HG03175 (cell line): ENCODE measurements around the gene DIDO1.
"Not testable (repeated sequence)": the region's sequence is repeated elsewhere in the genome, so short reads cannot be mapped to it uniquely, and the experiment has no call there.

ENCODE experiments used
- ATAC-seq: cut with Tn5 transposase; IDR thresholded peaks from one replicate; pipeline ENCODE4 v1.9.1; 2021; ENCODE audit warnings: mild to moderate bottlenecking, moderate library complexity; ENCODE audit not compliant: unreplicated experiment

The DIDO1 gene

GRCh38 chr20:62881662-62882395 lies 44.5 kb downstream of the DIDO1 start:
- ATAC-seq, result no peak

GRCh38 chr20:62880935-62881661 lies 45.2 kb downstream of the DIDO1 start:
- ATAC-seq, result no peak

- no peak for ATAC-seq
These were observed 46.0 kb downstream of the DIDO1 start for GRCh38 chr20:62880147-62880934.

DNA sequence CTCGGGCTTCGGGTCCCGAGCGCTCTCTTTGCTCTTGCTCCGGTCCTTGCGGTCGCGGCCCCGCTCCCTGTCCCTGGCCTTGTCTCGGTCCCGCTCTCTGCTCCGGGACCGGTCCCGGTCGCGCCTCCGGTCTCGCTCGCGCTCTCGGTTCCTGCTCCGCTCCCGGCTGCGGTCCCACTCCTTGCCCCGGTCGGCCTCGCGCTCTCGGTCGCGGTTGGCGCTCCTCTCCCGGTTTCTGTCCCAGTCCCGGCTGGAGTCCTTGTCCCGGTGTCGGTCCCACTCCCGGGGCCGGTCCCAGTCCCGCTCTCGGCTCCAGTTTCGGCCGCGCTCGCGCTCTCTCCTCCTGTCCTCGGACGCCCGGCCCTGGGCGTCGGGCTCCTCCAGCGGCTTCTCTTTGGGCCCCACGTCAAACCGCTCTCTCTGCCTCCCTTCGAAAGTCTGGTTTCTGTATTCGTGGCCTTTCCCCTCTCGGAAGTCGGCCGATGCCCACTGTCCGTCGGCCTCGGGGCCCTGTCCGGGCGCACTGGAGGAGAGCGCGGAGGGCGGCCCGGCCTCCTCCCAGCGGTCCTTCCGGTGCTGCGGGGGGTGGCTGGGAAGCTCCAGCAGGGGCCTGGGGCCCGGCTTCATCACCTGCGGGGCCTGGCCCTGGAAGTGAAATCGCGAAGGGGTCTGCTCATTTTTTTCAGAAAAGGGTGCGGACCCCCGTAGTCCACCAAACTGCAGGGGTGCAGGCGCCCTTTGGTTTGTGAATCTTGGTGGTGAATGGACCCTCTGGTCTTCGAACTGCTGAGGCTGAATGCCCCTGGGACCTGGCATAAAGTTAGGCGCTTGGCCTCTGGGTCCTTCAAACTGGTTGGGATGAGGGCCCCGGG lies 46.8 kb downstream of the DIDO1 start:
- ATAC-seq, result no peak

DNA sequence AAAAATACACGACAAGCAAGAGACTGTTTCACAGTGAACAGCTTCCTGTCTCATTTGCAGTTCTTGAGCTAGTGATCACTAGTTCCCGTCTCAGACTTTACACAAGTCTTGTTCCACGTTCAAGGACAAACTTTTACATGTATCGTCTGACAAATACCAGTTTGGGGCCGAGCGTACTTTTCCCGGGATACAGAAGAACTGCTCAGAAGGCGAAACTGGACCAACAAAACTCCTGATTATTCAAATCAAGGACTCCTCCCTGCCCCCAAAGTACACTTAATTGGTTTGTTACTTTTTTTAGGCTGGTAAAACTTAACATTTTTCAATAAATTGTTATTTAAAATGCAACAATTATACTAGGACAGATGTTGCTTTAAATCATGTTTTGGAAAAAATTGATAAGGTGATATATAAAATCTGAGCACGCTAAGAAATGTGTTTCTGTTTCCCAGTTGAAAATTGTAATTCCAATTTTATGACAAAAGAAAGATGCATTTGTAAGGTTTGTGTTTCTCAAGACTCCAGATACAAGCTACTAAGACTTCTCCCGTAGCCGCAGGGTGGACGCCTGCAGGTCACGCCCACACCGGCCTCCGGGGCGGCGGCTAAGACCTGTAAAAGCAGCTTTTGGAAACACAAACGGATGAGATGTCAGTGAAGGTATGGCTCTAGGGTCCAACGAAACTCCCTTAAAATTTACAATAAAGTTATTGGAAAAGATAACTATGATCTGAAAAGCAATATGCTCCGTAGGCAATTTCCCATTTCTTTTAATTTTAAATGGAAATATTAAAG lies 47.9 kb downstream of the DIDO1 start:
- ATAC-seq, result no peak

GRCh38 chr20:62876902-62877816 lies 49.1 kb downstream of the DIDO1 start:
- no peak for ATAC-seq

GRCh38 chr20:62876501-62876901 lies 49.8 kb downstream of the DIDO1 start:
- ATAC-seq, result no peak

- no peak for ATAC-seq
These were observed 50.6 kb downstream of the DIDO1 start for GRCh38 chr20:62875419-62876361.

- ATAC-seq, result no peak
These were observed 51.4 kb downstream of the DIDO1 start for GRCh38 chr20:62874964-62875344.

- not testable (repeated sequence) for ATAC-seq
These were observed 52.6 kb downstream of the DIDO1 start for GRCh38 chr20:62873681-62874031.

GRCh38 chr20:62873280-62873679 lies 53.0 kb downstream of the DIDO1 start:
- no peak for ATAC-seq

- ATAC-seq, result no peak
These were observed 53.4 kb downstream of the DIDO1 start for GRCh38 chr20:62872862-62873261.

DNA sequence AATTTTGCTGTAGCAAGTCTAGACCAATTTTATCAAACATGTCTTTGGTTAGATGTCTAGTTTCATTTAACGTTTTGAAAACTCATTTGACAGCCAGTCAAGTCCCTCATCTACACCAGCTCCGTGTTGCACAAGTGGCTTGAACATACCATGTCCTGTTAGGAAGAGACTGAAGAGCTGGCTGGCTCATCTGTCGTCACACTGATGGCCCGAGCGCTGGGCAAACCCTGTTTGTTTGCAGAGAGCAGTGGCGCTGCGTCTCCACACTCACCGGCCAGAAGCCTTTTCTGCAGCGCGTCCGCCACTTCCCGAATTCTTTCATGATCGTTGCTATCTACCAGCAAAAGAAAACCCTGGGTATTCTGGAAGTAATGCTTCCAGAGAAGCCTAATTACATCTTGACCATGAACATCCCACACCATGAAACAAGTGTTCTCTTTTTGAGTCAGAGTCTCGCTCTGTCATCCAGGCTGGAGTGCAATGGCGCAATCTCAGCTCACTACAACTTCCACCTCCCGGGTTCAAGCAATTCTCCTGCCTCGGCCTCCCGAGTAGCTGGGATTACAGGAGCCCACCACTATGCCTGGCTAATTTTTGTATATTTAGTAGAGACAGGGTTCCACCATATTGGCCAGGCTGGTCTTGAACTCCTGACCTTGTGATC lies 54.0 kb downstream of the DIDO1 start:
- ATAC-seq, result no peak

DNA sequence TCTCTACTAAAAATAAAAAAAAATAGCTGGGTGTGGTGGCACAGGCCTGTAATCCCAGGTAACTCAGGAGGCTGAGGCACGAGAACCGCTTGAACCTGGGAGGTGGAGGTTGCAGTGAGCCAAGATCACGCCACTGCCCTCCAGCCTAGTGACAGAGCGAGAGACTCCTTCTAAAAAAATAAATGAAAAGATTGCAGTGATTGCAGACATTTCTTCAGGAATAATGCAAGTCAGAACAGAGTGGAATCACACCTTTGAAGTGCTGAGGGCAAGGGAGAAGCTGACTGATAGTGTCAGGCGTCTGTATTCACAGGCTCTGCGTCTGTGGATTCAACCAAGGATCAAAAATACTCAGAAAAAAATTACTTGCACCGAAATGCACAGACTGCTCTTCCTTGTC lies 62.1 kb downstream of the DIDO1 start:
- ATAC-seq, result no peak

DNA sequence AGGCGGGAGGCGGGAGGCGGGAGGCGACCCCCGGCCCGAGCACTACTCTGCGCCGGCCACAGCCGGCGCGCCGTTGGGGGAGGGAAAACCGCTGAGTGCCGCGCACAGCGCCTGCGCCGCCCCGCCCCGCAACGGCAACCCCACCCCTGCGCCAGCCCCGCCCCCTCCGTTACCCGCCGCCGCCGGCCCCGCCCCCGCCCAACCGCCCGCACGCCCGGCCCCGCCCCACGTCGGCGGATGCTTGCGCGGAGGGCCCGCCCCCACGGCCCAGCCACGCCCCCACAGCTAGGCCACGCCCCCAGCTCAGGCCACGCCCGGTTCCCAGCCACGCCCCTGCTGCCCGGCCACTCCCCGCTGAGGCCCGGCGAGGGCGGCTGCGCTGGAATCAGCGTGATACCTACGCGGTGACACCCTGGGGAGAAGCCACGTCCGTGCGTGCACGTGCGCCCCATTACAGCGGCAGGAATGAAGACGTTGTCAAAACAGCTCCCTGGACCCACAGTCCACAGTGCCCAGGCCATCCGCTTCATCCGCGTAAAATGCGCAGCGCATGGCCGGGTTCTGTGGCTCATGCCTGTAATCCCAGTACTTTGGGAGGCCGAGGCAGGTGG lies 64.5 kb downstream of the DIDO1 start, which contains the start of gene TCFL5:
TCFL5 (minus strand) TSS at position 97 of the 611 bp plus-strand sequence. CDS start 152 bp downstream, outside the sequence.
- peak; percentile 81 for ATAC-seq

DNA sequence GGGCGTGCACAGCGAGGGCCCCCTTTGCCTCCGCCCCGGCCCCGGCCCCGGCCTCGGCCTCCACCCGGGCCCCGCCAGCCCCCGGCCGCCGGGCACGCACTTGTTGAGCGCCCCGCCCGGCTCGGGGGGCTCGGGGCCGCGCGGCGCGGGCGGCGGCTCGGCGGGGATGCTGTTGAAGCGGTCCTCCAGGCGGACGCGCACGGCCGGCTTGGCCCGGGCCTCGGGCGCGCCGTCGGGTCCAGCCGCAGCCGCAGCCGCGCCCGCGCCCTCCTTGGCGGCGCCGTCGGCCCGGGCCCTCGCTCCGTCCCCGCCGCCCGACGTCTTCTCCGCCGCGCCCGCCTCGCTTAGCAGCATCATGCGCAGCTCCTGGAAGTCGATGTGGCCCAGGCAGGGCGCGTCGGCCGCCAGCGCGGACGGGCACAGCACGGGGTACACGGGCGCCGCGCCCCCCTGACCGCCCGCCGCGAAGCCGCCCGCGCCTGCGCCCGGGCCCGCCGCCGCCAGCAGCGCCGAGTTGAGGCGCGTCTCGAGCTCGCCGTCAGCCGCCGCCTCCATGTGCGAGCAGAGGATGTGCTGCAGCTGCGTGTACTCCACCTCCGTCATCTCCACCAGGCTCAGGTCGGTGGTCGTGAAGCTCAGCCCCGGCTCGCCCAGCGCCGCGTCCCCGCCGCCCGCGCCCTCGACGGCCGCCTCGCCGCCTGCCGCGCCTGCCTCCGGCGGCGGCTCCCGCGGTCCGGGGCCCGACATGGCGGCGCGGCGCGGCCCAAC lies 65.2 kb downstream of the DIDO1 start:
- ATAC-seq, result peak; percentile 41
